ENCODE data around the gene NCOR1.

NCOR1 gene

GRCh38 chr17:16086957-16087356 lies 128.4 kb downstream of the NCOR1 start:
- peaks cover 46% of the 10 kb centered on the region for H3K36me3 ChIP-seq (ENCODE audit: control insufficient read depth, insufficient read depth, low read length)
- H3K27me3 ChIP-seq (ENCODE audit: control insufficient read depth, insufficient read depth, low read length), result no peaks in the 10 kb centered on the region
- H3K27ac ChIP-seq (ENCODE audit: low read depth, low read length), result no peak overlapping the region
- no peaks in the 10 kb centered on the region for H3K9me3 ChIP-seq (ENCODE audit: control insufficient read depth, insufficient read depth, low read length)
- H3K4me3 ChIP-seq (ENCODE audit: low read depth, low read length), result no peak overlapping the region
- 0 out of 2 replicates have a peak, but pooled peaks cover 7% of the 10 kb centered on the region for H3K4me1 ChIP-seq (ENCODE audit: control insufficient read depth, insufficient read depth, low read length)
- no peak overlapping the region for H3K9ac ChIP-seq (ENCODE audit: low read depth, low read length)

GRCh38 chr17:16085066-16085699 lies 130.2 kb downstream of the NCOR1 start:
- Histone ChIP-seq H3K27ac (ENCODE audit: low read depth, low read length) (no peak overlapping the region), H3K4me3 (ENCODE audit: low read depth, low read length) (no peak overlapping the region), H3K27me3 (ENCODE audit: control insufficient read depth, insufficient read depth, low read length) (no peaks in the 10 kb centered on the region), H3K9ac (ENCODE audit: low read depth, low read length) (no peak overlapping the region), H3K4me1 (ENCODE audit: control insufficient read depth, insufficient read depth, low read length) (0 out of 2 replicates have a peak, but pooled peaks cover 7% of the 10 kb centered on the region), H3K36me3 (ENCODE audit: control insufficient read depth, insufficient read depth, low read length) (peaks cover 39% of the 10 kb centered on the region), H3K9me3 (ENCODE audit: control insufficient read depth, insufficient read depth, low read length) (no peaks in the 10 kb centered on the region)

DNA sequence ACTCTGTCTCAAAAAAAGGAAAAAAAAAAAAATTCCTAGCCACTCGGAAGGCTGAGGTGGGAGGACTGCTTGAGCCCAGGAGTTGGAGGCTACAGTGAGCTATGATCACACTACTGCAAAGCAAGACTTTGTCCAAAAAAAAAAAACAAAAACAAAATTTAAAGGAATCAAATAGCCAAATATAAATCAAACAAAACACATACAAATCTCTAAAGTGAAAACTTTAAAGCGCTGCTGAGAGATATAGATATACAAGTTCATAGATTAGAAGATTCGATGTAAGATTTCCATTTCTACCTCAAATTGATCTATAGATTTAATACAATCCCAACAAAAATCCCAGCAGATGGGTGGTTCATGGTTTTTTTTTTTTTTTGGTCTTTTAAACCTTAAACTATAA lies 132.1 kb downstream of the NCOR1 start:
- Histone ChIP-seq H3K36me3 (ENCODE audit: control insufficient read depth, insufficient read depth, low read length) (peaks cover 52% of the 10 kb centered on the region), H3K9me3 (ENCODE audit: control insufficient read depth, insufficient read depth, low read length) (no peaks in the 10 kb centered on the region), H3K4me3 (ENCODE audit: low read depth, low read length) (no peak overlapping the region), H3K27ac (ENCODE audit: low read depth, low read length) (no peak overlapping the region), H3K4me1 (ENCODE audit: control insufficient read depth, insufficient read depth, low read length) (0 out of 2 replicates have a peak, but pooled peaks cover 7% of the 10 kb centered on the region), H3K9ac (ENCODE audit: low read depth, low read length) (no peak overlapping the region), H3K27me3 (ENCODE audit: control insufficient read depth, insufficient read depth, low read length) (no peaks in the 10 kb centered on the region)

DNA sequence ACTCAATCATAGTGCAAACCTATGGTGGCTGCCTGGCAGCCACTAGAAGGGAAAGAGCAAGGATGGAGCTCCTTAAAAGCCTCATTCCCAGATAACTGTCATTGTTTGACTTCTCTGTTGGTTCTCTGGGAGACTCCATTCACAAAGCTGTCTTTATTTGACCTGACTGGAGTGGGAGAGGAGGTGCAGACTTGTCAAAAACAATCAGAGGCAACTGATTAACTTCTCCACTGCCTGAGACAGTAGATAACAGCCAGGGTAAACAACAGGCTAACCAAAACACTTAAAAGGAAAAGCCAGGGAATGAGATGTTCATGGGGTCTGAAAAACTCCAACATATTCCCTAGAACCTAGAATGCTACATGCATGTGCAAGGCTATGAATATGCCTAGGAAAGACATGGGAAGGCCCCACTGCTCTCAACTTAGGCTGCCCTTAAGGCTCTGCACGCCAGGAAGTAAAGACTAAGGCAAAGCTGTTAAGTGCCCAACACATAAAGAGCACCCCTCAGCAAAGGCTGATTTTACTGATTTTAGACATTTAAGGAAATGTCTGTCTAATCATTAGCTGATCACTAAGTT lies 133.7 kb downstream of the NCOR1 start:
- no peak overlapping the region for H3K9ac ChIP-seq (ENCODE audit: low read depth, low read length)
- H3K4me3 ChIP-seq (ENCODE audit: low read depth, low read length), result no peak overlapping the region
- H3K27me3 ChIP-seq (ENCODE audit: control insufficient read depth, insufficient read depth, low read length), result no peaks in the 10 kb centered on the region
- no peaks in the 10 kb centered on the region for H3K9me3 ChIP-seq (ENCODE audit: control insufficient read depth, insufficient read depth, low read length)
- peaks cover 55% of the 10 kb centered on the region for H3K36me3 ChIP-seq (ENCODE audit: control insufficient read depth, insufficient read depth, low read length)
- H3K4me1 ChIP-seq (ENCODE audit: control insufficient read depth, insufficient read depth, low read length), result 0 out of 2 replicates have a peak, but pooled peaks cover 7% of the 10 kb centered on the region
- no peak overlapping the region for H3K27ac ChIP-seq (ENCODE audit: low read depth, low read length)

- H3K4me1 ChIP-seq (ENCODE audit: control insufficient read depth, insufficient read depth, low read length), result 0 out of 2 replicates have a peak, but pooled peaks cover 7% of the 10 kb centered on the region
- H3K27me3 ChIP-seq (ENCODE audit: control insufficient read depth, insufficient read depth, low read length), result no peaks in the 10 kb centered on the region
- H3K36me3 ChIP-seq (ENCODE audit: control insufficient read depth, insufficient read depth, low read length), result peaks cover 55% of the 10 kb centered on the region
- H3K4me3 ChIP-seq (ENCODE audit: low read depth, low read length), result no peak overlapping the region
- H3K9me3 ChIP-seq (ENCODE audit: control insufficient read depth, insufficient read depth, low read length), result no peaks in the 10 kb centered on the region
- no peak overlapping the region for H3K27ac ChIP-seq (ENCODE audit: low read depth, low read length)
- no peak overlapping the region for H3K9ac ChIP-seq (ENCODE audit: low read depth, low read length)
Measured at GRCh38 chr17:16080366-16080765, 135.0 kb downstream of the NCOR1 start.

GRCh38 chr17:16075949-16076348 lies 139.4 kb downstream of the NCOR1 start:
- peaks cover 88% of the 10 kb centered on the region for H3K36me3 ChIP-seq (ENCODE audit: control insufficient read depth, insufficient read depth, low read length)
- H3K9ac ChIP-seq (ENCODE audit: low read depth, low read length), result no peak overlapping the region
- H3K9me3 ChIP-seq (ENCODE audit: control insufficient read depth, insufficient read depth, low read length), result no peaks in the 10 kb centered on the region
- no peaks in the 10 kb centered on the region for H3K27me3 ChIP-seq (ENCODE audit: control insufficient read depth, insufficient read depth, low read length)
- no peak overlapping the region for H3K4me3 ChIP-seq (ENCODE audit: low read depth, low read length)
- H3K27ac ChIP-seq (ENCODE audit: low read depth, low read length), result no peak overlapping the region
- no peaks in the 10 kb centered on the region for H3K4me1 ChIP-seq (ENCODE audit: control insufficient read depth, insufficient read depth, low read length)

GRCh38 chr17:16074423-16074822 lies 140.9 kb downstream of the NCOR1 start:
- no peaks in the 10 kb centered on the region for H3K4me1 ChIP-seq (ENCODE audit: control insufficient read depth, insufficient read depth, low read length)
- peaks cover 88% of the 10 kb centered on the region for H3K36me3 ChIP-seq (ENCODE audit: control insufficient read depth, insufficient read depth, low read length)
- no peak overlapping the region for H3K9ac ChIP-seq (ENCODE audit: low read depth, low read length)
- no peak overlapping the region for H3K4me3 ChIP-seq (ENCODE audit: low read depth, low read length)
- H3K9me3 ChIP-seq (ENCODE audit: control insufficient read depth, insufficient read depth, low read length), result no peaks in the 10 kb centered on the region
- H3K27ac ChIP-seq (ENCODE audit: low read depth, low read length), result no peak overlapping the region
- H3K27me3 ChIP-seq (ENCODE audit: control insufficient read depth, insufficient read depth, low read length), result no peaks in the 10 kb centered on the region

DNA sequence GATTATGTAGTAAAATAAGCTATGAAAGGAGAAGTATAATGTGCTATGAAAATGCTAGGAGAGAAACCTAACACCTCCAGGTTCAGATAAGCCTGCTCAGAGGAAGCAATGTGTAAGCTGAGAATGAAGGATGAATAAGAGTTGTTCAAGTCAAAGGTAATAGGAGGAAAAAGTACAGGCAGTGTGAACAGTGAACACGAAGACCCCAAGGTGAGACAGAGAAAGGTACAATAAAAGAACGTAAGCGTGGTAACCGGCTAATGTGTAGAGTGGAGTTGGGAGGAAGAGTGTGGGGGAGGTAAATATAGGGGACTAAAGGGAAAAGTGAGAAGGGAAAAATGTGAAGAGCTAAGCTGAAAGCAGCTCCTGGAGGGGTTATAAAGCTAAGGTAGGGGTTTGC lies 141.5 kb downstream of the NCOR1 start:
- H3K9me3 ChIP-seq (ENCODE audit: control insufficient read depth, insufficient read depth, low read length), result no peaks in the 10 kb centered on the region
- H3K36me3 ChIP-seq (ENCODE audit: control insufficient read depth, insufficient read depth, low read length), result peaks cover 88% of the 10 kb centered on the region
- no peak overlapping the region for H3K4me3 ChIP-seq (ENCODE audit: low read depth, low read length)
- no peaks in the 10 kb centered on the region for H3K27me3 ChIP-seq (ENCODE audit: control insufficient read depth, insufficient read depth, low read length)
- H3K4me1 ChIP-seq (ENCODE audit: control insufficient read depth, insufficient read depth, low read length), result no peaks in the 10 kb centered on the region
- no peak overlapping the region for H3K27ac ChIP-seq (ENCODE audit: low read depth, low read length)
- no peak overlapping the region for H3K9ac ChIP-seq (ENCODE audit: low read depth, low read length)

DNA sequence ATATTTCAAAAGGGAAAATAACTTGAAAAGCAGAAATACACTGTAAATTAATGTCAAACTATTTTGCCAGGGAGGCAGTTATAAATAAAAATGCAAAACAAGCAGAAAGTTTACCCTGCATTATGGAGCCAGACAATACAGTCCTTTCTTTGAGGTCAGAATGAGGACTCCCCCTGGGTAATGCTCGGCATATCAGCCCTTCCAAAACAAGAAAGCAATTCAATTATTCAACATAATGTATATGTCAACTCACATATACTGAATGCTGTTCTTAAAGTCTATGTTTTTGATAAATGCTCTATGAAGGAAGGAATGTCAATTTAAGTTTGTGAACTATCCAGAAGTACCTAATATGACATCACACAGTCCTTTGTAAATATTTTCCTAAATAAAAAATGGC lies 143.3 kb downstream of the NCOR1 start:
- Histone ChIP-seq H3K4me1 (ENCODE audit: control insufficient read depth, insufficient read depth, low read length) (no peaks in the 10 kb centered on the region), H3K9ac (ENCODE audit: low read depth, low read length) (no peak overlapping the region), H3K9me3 (ENCODE audit: control insufficient read depth, insufficient read depth, low read length) (no peaks in the 10 kb centered on the region), H3K27ac (ENCODE audit: low read depth, low read length) (no peak overlapping the region), H3K4me3 (ENCODE audit: low read depth, low read length) (no peak overlapping the region), H3K36me3 (ENCODE audit: control insufficient read depth, insufficient read depth, low read length) (peaks cover 95% of the 10 kb centered on the region), H3K27me3 (ENCODE audit: control insufficient read depth, insufficient read depth, low read length) (no peaks in the 10 kb centered on the region)

- no peak overlapping the region for H3K27ac ChIP-seq (ENCODE audit: low read depth, low read length)
- H3K9ac ChIP-seq (ENCODE audit: low read depth, low read length), result no peak overlapping the region
- no peaks in the 10 kb centered on the region for H3K27me3 ChIP-seq (ENCODE audit: control insufficient read depth, insufficient read depth, low read length)
- H3K36me3 ChIP-seq (ENCODE audit: control insufficient read depth, insufficient read depth, low read length), result peaks cover 97% of the 10 kb centered on the region
- H3K9me3 ChIP-seq (ENCODE audit: control insufficient read depth, insufficient read depth, low read length), result no peaks in the 10 kb centered on the region
- no peak overlapping the region for H3K4me3 ChIP-seq (ENCODE audit: low read depth, low read length)
- no peaks in the 10 kb centered on the region for H3K4me1 ChIP-seq (ENCODE audit: control insufficient read depth, insufficient read depth, low read length)
Measured at GRCh38 chr17:16068323-16068722, 147.0 kb downstream of the NCOR1 start.

GRCh38 chr17:16066125-16066524 lies 149.2 kb downstream of the NCOR1 start:
- H3K27me3 ChIP-seq (ENCODE audit: control insufficient read depth, insufficient read depth, low read length), result no peaks in the 10 kb centered on the region
- H3K4me1 ChIP-seq (ENCODE audit: control insufficient read depth, insufficient read depth, low read length), result no peaks in the 10 kb centered on the region
- H3K36me3 ChIP-seq (ENCODE audit: control insufficient read depth, insufficient read depth, low read length), result peaks cover 96% of the 10 kb centered on the region
- no peaks in the 10 kb centered on the region for H3K9me3 ChIP-seq (ENCODE audit: control insufficient read depth, insufficient read depth, low read length)
- H3K27ac ChIP-seq (ENCODE audit: low read depth, low read length), result no peak overlapping the region
- H3K9ac ChIP-seq (ENCODE audit: low read depth, low read length), result no peak overlapping the region
- no peak overlapping the region for H3K4me3 ChIP-seq (ENCODE audit: low read depth, low read length)
